Activated CD4-positive, alpha-beta T cell treated with anti-CD3 and anti-CD28 coated beads for 36 hours (primary cell): ENCODE results near the gene SIK1. TPM values are rescaled to one million over a fixed set of nuclear protein-coding genes. Genes with fewer than 3 reads are reported as not detected.
"Not testable (repeated sequence)": the region's sequence is repeated elsewhere in the genome, so short reads cannot be mapped to it uniquely, and the experiment has no call there.

ENCODE experiments used
- ATAC-seq: fragments of 200-7000 bp; cut with Tn5 transposase; one replicate; pipeline ENCODE4 v1.10.0; 2021; ENCODE audit warnings: mild to moderate bottlenecking, moderate library complexity
- CTCF ChIA-PET: fragments of 350-600 bp; sonication (Branson Sonifier 250); formaldehyde crosslinking; loops from one replicate; lab custom pipeline; 2021; ENCODE audit warnings: antibody characterized with exemption; lab: Charles Lee
- POLR2A ChIA-PET: fragments of 350-600 bp; sonication (Branson Sonifier 250); formaldehyde crosslinking; loops from one replicate; lab custom pipeline; 2021; ENCODE audit warnings: antibody characterized with exemption, inconsistent platforms; lab: Charles Lee
- DNase-seq: peaks from one replicate; pipeline ENCODE4 v3.0.0-alpha.2; 2020
- H3K27ac Mint-ChIP-seq: one replicate; pipeline ENCODE4 v1.8.0; 2021; ENCODE audit warnings: mixed read lengths
- H3K27me3 Mint-ChIP-seq: one replicate; pipeline ENCODE4 v1.8.0; 2021; ENCODE audit warnings: mixed read lengths
- H3K36me3 Mint-ChIP-seq: one replicate; pipeline ENCODE4 v1.8.0; 2021; ENCODE audit warnings: low read depth, mixed read lengths
- H3K4me1 Mint-ChIP-seq: one replicate; pipeline ENCODE4 v1.8.0; 2021; ENCODE audit warnings: mixed read lengths
- H3K4me3 Mint-ChIP-seq: one replicate; pipeline ENCODE4 v1.8.0; 2021; ENCODE audit warnings: mild to moderate bottlenecking, moderate library complexity, mixed read lengths
- H3K9me3 Mint-ChIP-seq: one replicate; pipeline ENCODE4 v1.8.0; 2021; ENCODE audit warnings: low read depth, mixed read lengths
- intact Hi-C, 2 experiments: fragments of 100-400 bp; cut with DNase I in 1 of 2; cut with micrococcal nuclease in 1 of 2; formaldehyde crosslinking; loops; one replicate each; pipeline versions ENCODE4 v1.14.2 to v1.15.1; 2022 to 2024; cut with DNase I, micrococcal nuclease
- total RNA-seq, 2 experiments: library from RNA; stranded (reverse); gene quantifications; one replicate each; pipeline ENCODE4 v1.2.3, GENCODE V29; 2021

The SIK1 gene
- total RNA-seq, 2 experiments from 2014 or later, result 6.4 to 9.6 TPM

DNA sequence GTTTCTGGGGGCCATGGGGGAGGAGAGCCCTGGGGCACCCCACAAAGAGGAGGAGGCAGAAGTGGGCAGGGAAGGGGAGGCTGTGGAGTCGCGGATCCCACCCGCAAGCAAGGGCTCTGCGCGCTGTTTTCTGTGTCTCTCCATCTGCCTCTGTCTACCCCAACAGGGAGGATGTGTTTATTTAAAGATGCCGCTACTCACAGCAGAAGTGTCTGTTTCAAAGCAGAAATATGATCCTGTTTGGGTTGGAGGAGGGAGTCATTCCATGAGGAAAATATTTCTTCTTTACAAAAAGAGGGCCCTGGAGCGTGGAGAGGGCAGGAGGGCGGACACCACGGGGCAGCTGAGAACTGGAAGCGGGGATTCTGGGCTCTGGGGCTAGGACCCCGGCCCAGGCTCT is 25.8 kb downstream of the SIK1 start:
- DNase-seq, H3K4me3 Mint-ChIP-seq, H3K9me3 Mint-ChIP-seq, H3K36me3 Mint-ChIP-seq, ATAC-seq, intact Hi-C loops, H3K27ac Mint-ChIP-seq, H3K4me1 Mint-ChIP-seq, H3K27me3 Mint-ChIP-seq, CTCF ChIA-PET, POLR2A ChIA-PET: not testable (repeated sequence)

DNA sequence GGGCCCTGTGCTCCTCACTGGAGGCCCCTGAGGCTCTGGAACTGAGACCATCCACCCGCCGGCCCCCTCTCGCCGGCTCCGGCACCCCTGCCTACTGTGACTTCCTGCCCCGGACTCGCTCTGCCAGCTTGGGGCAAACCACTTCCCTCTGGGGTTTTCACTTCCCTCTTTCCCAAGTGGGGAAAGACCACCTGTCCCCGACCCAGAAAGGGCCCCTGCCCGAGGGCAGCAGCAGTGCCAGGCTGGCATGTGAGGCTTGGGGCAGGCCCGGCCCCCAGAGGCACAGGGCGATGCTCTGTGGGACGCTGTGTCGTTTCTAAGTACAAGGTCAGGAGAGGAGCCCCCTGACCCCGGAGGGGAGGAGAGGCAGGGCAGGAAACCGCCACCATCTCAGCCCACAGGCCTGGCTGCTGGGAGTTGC is 27.3 kb downstream of the SIK1 start:
- H3K27me3 Mint-ChIP-seq, CTCF ChIA-PET, H3K9me3 Mint-ChIP-seq, H3K4me3 Mint-ChIP-seq, DNase-seq, intact Hi-C loops, H3K27ac Mint-ChIP-seq, POLR2A ChIA-PET, H3K36me3 Mint-ChIP-seq, H3K4me1 Mint-ChIP-seq: not testable (repeated sequence)
- peak; percentile 36 for ATAC-seq

DNA sequence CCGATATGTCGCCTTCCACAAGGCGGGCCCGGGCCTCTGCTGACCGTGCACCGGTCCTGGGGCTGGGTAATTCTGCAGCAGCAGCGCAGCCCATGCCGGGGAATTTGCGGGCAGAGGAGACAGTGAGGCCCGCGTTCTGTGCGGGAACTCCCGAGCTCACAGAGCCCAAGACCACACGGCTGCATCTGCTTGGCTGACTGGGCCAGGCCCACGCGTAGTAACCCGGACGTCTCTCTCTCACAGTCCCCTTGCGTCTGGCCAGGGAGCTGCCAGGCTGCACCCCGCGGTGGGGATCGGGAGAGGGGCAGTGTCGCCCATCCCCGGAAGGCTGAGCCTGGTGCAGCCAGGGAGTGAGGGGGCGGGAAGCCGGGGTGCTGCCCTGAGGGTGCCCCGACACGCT is 27.8 kb downstream of the SIK1 start:
- H3K4me1 Mint-ChIP-seq, POLR2A ChIA-PET, H3K27me3 Mint-ChIP-seq, CTCF ChIA-PET, DNase-seq, H3K4me3 Mint-ChIP-seq, intact Hi-C loops, H3K9me3 Mint-ChIP-seq, H3K36me3 Mint-ChIP-seq, H3K27ac Mint-ChIP-seq: not testable (repeated sequence)
- peak; percentile 44 for ATAC-seq

DNA sequence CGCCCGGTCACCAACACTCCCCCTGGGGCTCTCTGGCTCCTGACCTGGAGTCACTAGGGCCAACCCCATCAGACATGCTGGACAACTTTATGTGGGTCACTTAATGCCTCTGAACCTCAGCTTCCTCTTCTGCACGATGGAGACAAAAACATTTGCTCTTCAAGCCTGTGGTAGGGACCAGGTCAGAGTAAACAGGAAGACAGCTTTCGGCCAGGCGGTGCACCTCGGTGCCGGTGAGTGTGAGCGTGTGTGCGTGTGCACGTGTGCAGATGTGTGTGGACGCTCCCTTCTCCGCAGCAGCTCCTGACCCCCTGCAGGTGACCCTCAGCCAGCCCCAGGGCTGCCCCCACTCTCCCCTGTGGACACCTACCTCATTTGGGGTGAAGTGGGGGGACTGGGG is 28.4 kb downstream of the SIK1 start:
- H3K4me1 Mint-ChIP-seq, POLR2A ChIA-PET, H3K4me3 Mint-ChIP-seq, ATAC-seq, CTCF ChIA-PET, H3K27ac Mint-ChIP-seq, intact Hi-C loops, DNase-seq, H3K27me3 Mint-ChIP-seq, H3K9me3 Mint-ChIP-seq, H3K36me3 Mint-ChIP-seq: not testable (repeated sequence)

DNA sequence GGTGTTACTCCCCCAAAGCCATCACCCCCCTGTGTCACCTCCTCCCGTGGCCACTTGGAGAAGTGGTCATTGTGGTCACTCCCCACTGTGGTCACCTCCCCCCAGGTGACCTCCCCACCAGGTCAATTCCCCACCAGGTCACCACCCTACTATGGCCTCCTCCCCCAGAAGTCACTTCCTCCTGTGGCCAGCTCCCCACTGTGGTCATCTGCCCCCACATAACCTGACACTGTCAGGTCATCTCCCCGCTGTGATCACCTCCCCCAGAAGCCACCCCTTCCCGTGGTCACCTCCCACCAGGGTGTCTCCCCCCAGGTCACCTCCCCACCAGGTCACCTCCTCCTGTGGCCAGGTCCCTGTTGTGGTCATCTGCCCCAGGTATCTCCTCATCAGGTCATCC is 28.9 kb downstream of the SIK1 start:
- H3K27me3 Mint-ChIP-seq, H3K9me3 Mint-ChIP-seq, CTCF ChIA-PET, H3K4me1 Mint-ChIP-seq, POLR2A ChIA-PET, ATAC-seq, H3K36me3 Mint-ChIP-seq, H3K4me3 Mint-ChIP-seq, intact Hi-C loops, H3K27ac Mint-ChIP-seq, DNase-seq: not testable (repeated sequence)

DNA sequence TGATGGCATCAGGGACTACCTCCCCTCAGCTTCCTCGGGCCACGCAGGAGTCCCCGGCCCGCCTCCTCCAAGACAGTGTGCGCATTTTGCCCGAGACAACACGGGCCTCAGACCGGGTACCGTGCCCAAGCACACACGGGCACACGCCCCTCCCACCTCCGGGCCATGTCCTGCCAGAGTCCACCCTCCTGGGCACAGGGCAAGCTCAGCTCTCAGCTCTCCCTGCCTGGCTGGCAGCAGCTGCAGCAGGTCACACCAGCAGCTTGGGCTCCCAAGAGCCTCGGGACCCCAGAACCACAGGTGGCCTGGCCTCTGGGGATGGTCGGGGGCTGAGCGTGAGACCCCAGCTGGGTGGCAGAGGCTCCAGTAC is 29.5 kb downstream of the SIK1 start:
- H3K27me3 Mint-ChIP-seq, H3K9me3 Mint-ChIP-seq, POLR2A ChIA-PET, ATAC-seq, DNase-seq, intact Hi-C loops, H3K4me3 Mint-ChIP-seq, H3K4me1 Mint-ChIP-seq, H3K36me3 Mint-ChIP-seq, H3K27ac Mint-ChIP-seq, CTCF ChIA-PET: not testable (repeated sequence)

DNA sequence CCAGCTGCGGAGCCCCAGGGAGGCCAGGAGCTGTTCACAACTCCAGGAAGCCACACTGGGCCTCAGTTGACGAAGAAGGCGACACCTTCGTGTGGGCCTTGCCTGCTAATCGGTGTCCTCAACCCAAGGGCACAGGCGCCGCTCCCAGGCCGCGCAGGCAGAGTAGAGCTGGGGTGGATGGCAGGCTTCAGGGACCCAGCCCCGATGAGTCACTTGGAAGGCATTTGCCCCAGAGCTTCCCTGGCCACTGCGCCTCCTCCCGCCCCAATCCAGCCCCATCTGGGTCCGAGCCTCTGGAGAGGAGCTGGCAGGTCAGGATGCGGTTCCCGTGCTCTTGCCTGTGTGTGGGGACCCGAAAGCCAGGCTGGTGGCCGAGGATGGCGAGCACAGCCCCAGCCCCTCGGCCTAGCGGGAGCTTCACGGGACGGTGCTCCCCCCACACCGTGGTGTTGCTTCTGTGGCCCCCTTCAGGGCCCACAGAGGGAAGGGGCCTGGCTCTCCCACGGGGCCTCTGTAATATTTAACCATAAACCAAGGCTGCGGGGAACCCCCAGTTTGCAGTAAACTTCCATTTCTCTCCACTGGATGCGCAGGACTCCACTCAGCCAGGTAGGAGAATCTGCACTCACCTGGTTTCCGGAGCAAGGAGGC is 30.0 kb downstream of the SIK1 start:
- POLR2A ChIA-PET, H3K36me3 Mint-ChIP-seq, H3K4me1 Mint-ChIP-seq, H3K27ac Mint-ChIP-seq, ATAC-seq, H3K27me3 Mint-ChIP-seq, intact Hi-C loops, CTCF ChIA-PET, H3K4me3 Mint-ChIP-seq, DNase-seq, H3K9me3 Mint-ChIP-seq: not testable (repeated sequence)

DNA sequence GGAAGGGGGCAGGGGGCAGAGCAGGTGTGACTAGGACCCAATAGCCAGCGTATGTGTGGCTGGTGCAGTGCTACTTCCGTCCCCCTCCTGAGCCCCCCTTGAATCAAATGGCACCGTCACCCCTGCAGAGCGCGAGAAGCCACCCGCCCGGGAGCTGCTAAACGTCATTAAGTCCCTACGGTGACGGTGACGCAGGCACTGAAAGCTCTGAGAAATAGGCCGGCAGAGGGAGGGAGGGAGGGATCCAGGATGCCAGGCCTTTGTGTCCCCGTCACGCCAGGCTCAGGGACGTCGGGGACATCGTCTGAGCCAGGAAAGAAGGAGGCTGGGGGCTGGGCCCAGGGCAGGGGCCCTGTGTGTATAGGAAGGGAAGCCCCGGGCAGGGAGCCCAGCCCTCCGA is 43.6 kb downstream of the SIK1 start:
- not testable (repeated sequence) for H3K36me3 Mint-ChIP-seq

DNA sequence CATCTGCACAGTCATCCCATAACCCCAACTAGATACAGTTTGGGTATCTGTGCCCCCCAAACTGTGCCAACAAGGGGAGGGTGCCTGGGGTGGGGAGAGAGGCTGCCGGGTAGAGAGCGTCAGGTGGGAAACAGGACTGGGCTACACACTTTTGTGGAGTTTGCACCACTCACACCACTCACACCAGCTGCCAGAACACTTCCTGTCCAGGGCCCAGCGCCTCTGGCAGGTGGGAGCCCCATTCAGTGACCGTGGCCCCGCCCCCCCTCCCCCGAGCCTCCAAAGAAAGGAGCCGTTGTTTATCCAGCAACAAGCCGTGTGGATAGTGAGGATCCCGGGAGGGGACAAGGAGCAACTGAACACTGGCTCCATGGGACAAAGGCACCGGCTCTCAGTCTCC is 44.0 kb downstream of the SIK1 start:
- H3K27me3 Mint-ChIP-seq, DNase-seq, H3K36me3 Mint-ChIP-seq, CTCF ChIA-PET, H3K4me3 Mint-ChIP-seq, H3K27ac Mint-ChIP-seq, H3K4me1 Mint-ChIP-seq, intact Hi-C loops, ATAC-seq, POLR2A ChIA-PET, H3K9me3 Mint-ChIP-seq: not testable (repeated sequence)

More for the DNA sequence above, 43.6 kb downstream of the SIK1 start:
- H3K27me3 Mint-ChIP-seq, POLR2A ChIA-PET, DNase-seq, CTCF ChIA-PET, H3K9me3 Mint-ChIP-seq, H3K4me3 Mint-ChIP-seq, intact Hi-C loops, H3K4me1 Mint-ChIP-seq, H3K27ac Mint-ChIP-seq: not testable (repeated sequence)
- peak; percentile 60 for ATAC-seq

DNA sequence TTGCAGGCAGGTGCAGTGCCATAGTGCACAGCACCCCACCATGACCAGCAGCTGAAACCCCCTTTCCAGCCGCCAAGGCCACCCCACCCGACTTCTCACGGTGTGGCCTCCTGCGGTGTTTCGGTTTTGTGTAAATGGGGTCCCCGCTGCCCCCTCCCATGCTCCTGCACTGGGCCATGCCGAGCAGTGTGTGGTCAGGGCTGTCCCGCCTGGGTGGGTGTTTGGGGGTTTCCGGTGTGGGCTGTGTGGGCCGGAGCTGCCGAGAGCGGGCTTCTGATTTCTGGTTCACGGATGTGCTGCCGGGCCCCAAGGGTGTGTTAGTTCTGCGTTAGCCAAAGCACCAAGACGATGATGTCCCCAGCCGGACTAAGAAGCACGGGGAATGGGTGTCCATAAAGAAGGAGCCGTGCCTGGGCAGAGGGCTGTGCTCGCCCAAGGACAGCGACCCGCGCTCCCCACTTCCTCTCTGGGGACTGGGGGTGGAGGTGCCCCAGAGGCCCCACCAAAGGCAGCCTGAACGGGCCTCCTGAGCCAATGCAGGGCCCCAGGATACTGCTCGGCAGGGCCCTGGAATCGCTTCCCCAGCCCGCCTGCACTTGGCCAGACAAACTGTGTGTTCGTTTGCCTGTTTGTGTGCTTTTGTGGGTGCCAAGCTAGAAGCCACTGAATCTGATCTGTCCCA is 45.9 kb downstream of the SIK1 start:
- CTCF ChIA-PET, H3K4me3 Mint-ChIP-seq, ATAC-seq, H3K4me1 Mint-ChIP-seq, H3K27ac Mint-ChIP-seq, POLR2A ChIA-PET, H3K9me3 Mint-ChIP-seq, H3K27me3 Mint-ChIP-seq, H3K36me3 Mint-ChIP-seq, intact Hi-C loops, DNase-seq: not testable (repeated sequence)

DNA sequence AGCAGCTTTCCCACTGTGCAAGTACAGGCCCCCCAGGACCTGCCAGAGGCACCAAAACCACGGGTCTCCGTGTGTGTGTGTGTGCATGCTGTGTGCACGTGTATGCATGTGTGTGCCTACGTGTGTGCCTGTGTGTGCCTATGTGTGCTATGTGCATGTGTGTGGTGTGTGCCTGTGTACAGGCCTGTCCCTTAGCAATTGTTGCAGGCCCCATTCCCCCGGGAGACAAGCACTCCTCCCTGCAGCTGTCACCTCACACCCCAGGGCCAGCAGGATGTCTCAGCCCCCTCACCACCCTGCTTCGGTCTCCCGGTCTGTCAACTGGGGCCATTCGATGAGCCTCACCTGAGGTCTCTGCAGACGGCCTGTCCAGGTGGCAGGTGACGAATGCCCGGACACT is 46.6 kb downstream of the SIK1 start:
- DNase-seq, H3K4me1 Mint-ChIP-seq, ATAC-seq, H3K9me3 Mint-ChIP-seq, CTCF ChIA-PET, H3K27me3 Mint-ChIP-seq, H3K36me3 Mint-ChIP-seq, intact Hi-C loops, H3K27ac Mint-ChIP-seq, H3K4me3 Mint-ChIP-seq, POLR2A ChIA-PET: not testable (repeated sequence)

DNA sequence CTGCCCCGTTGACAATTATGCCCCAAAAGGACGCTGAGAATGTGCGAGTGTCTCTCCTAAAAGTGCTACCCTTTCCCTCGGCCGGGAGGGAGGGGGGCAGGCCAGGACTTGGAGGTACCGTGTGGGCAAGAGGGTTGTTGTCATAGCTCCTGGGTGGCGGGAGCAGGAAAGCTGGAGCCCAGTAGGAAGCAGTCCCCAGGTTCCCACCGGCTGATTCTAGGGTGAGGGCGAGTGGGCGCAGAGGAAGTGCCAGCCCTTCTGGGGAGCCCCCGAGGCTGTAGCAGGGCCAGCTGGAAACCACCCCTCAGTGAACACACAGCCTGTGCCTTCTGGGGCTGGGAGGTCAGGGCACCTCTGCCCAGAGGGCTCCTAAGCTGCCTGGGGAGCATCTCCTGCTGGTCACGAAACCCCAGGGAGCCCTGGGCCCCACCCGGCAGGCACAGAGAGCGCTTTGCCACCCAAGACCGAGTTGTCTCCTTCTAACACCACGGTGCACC is 47.3 kb downstream of the SIK1 start:
- H3K36me3 Mint-ChIP-seq, POLR2A ChIA-PET, H3K27ac Mint-ChIP-seq, H3K27me3 Mint-ChIP-seq, ATAC-seq, CTCF ChIA-PET, DNase-seq, H3K4me3 Mint-ChIP-seq, H3K4me1 Mint-ChIP-seq, intact Hi-C loops, H3K9me3 Mint-ChIP-seq: not testable (repeated sequence)
